Heart right ventricle (tissue), 16 donors: ENCODE data around the gene SHC1. TPM values are rescaled to one million over a fixed set of nuclear protein-coding genes. Genes with fewer than 3 reads are reported as not detected.

Experiments
- ATAC-seq, 8 donors: fragments of 200-7000 bp; cut with Tn5 transposase; one replicate each; pipeline ENCODE4 v1.9.1; 2020; ENCODE audit warnings: mild to moderate bottlenecking in 8 of 8, moderate library complexity in 8 of 8, moderate number of reproducible peaks in 1 of 8
- DNase-seq, 2 donors: peaks; one replicate each; pipeline ENCODE4 v3.0.0-alpha.2; 2020
- H3K27ac ChIP-seq, 10 donors: fragments of 200-600 bp; sonication (generic) in 2 of 10; one replicate each; pipeline versions ENCODE4 v1.5.0 to v1.8.0; 2020 to 2022; ENCODE audit warnings: mild to moderate bottlenecking in 3 of 10
- H3K27me3 ChIP-seq, 7 donors: fragments of 200-600 bp; one replicate each; pipeline ENCODE4 v1.8.0; 2021 to 2022; ENCODE audit warnings: mild to moderate bottlenecking in 2 of 7
- H3K36me3 ChIP-seq, 9 donors: fragments of 200-600 bp; sonication (generic) in 1 of 9; one replicate each; pipeline versions ENCODE4 v1.5.0 to v1.8.0; 2020 to 2022; ENCODE audit warnings: mild to moderate bottlenecking in 2 of 9
- H3K4me1 ChIP-seq, 9 donors: fragments of 200-600 bp; sonication (generic) in 1 of 9; one replicate each; pipeline versions ENCODE4 v1.5.0 to v1.8.0; 2020 to 2022; ENCODE audit warnings: mild to moderate bottlenecking in 4 of 9
- H3K4me3 ChIP-seq, 10 donors: fragments of 200-600 bp; sonication (generic) in 2 of 10; one replicate each; pipeline versions ENCODE4 v1.5.0 to v1.8.0; 2020 to 2022; ENCODE audit warnings: mild to moderate bottlenecking in 7 of 10, moderate library complexity in 2 of 10
- H3K9me3 ChIP-seq, 11 donors: fragments of 200-600 bp in 10 of 11; sonication (generic) in 2 of 11; one replicate each; pipeline versions ENCODE4 v1.5.0 to v1.8.0; 2013 to 2022; ENCODE audit warnings: mild to moderate bottlenecking in 2 of 11, control low read depth in 1 of 11, moderate library complexity in 1 of 11
- CTCF ChIP-seq, 9 donors: fragments of 200-600 bp; sonication (generic) in 2 of 9; IDR thresholded peaks; one replicate each; pipeline versions ENCODE4 v1.5.0 to v1.8.0; 2021 to 2022; ENCODE audit warnings: antibody characterized with exemption in 9 of 9, mild to moderate bottlenecking in 5 of 9, moderate library complexity in 1 of 9
- WGBS, 2 donors: extraction: QIAGEN DNeasy Blood & Tissue Kit; methylation state at CpG; one replicate each; pipeline ENCODE4 v1.1.7; 2013; ENCODE audit warnings: inconsistent platforms in 1 of 2; 5-methylcytosine and 5-hydroxymethylcytosine counted together
- intact Hi-C, 10 donors: fragments of 100-400 bp; cut with DNase I; formaldehyde crosslinking; loops; one replicate each; pipeline versions ENCODE4 v1.11.1 to v1.14.2; 2022
- polyA plus RNA-seq, 2 donors: library from polyadenylated mRNA; stranded (reverse); fragments of 200-250 nt; gene quantifications; one replicate each; pipeline ENCODE4 v1.2.3, GENCODE V29; 2013
- total RNA-seq, 10 donors: library from RNA; stranded (reverse); fragmentation: NEBNext Ultra II Directional in 3 of 10; extraction: Animal tissue kit (Norgen Biotek cat#: 25700) in 3 of 10; gene quantifications; one replicate each; pipeline versions ENCODE4 v1.2.1 to v1.2.4, GENCODE V29; 2021 to 2023
- donor health status: Arrhythmogenic right ventricular cardiomyopathy.
- donor health status: ischemic (EF 13 %, LVEDD 7.1; RV severe dilation, severe dysfunction).
- donor health status: healthy with polysubstance abuse.
- donor health status: DM: no; HTN: yes; CAD: no.
- donor health status: DM: no; HTN: no; CAD: no.
- donor health status: ischemic (EF 25% LVEDD 6.9; RV normal size, moderate dysfunction).
- donor health status: ischemic (EF 25% LVEDD 5.7; RV mildly dilated, moderate dysfunction).
- donor health status: healthy.
- donor health status: DM: yes; HTN: yes; CAD: no.
- donor health status: Ischemic cardiomyopathy.
- donor health status: ischemic (EF 35%, LVEDD 5.7; RV mildly dilated, moderate dysfunction).
- donor health status: nonischemic (EF 11% LVEDD 7.7; RV severe dilation, severe dysfunction).
- donor health status: DM: yes; HTN: yes; CAD: no.
- donor health status: PGD.
- donor health status: ischemic (EF 29% LVEDD 5.4; RV normal size, mild dysfunction).
- donor health status: nonischemic (EF 23%, LVEDD 6.1; RV moderate dilation, normal function).

The SHC1 gene
- total and polyA plus RNA-seq, 12 donors = 35.6 to 95.7 (median 57.7) TPM

- TF ChIP-seq CTCF (IDR thresholded peaks at IDR 0.05) = peak; percentile 41 to 80 (median 62)
- Histone ChIP-seq H3K27me3 (no peaks in the 10 kb centered on the region), H3K36me3 (peaks cover 0 to 61% (median 42%) of the 10 kb centered on the region in 9 donors), H3K9me3 (no peaks in the 10 kb centered on the region), H3K4me1 (peaks cover 14 to 49% (median 33%) of the 10 kb centered on the region in 9 donors), H3K27ac (peak within 1 kb of the TSS; percentile 96 to 100 (median 99)), H3K4me3 (peak within 1 kb of the TSS; percentile 81 to 99 (median 90))
- intact Hi-C loops = loop anchor here in 7 of 10 donors (2.0 to 5.0 kb wide), 4 partner anchors 36 to 56 kb away; partner anchors contain the start of gene ZBTB7B (in 1 of the 7)
- 0% methylated on average over 71 to 93 of the region's 93 CpGs for WGBS, 2 donors
- ATAC-seq = peak; percentile 84 to 90 (median 86)
- peak; percentile 83 to 84 for DNase-seq
These were observed 9.1 kb downstream of the SHC1 start, which contains the start of gene PYGO2 for GRCh38 chr1:154961207-154962155. TSS of gene PYGO2 (minus strand) at chr1:154961782. CDS start at chr1:154961576, 206 bp downstream.

GRCh38 chr1:154960446-154961136 is 10.0 kb downstream of the SHC1 start:
- peaks cover 15 to 48% (median 36%) of the 10 kb centered on the region in 9 donors for H3K4me1 ChIP-seq
- no peak for ATAC-seq
- H3K36me3 ChIP-seq = peaks cover 0 to 52% (median 33%) of the 10 kb centered on the region in 9 donors
- H3K4me3 ChIP-seq = peak overlapping the region; percentile 81 to 99 (median 90)
- TF ChIP-seq CTCF (IDR thresholded peaks at IDR 0.05) = no peak
- no peaks in the 10 kb centered on the region for H3K9me3 ChIP-seq
- no peaks in the 10 kb centered on the region for H3K27me3 ChIP-seq
- intact Hi-C loops = loop anchor here in 7 of 10 donors (2.0 to 5.0 kb wide), 4 partner anchors 37 to 57 kb away; partner anchors contain the start of gene ZBTB7B (in 1 of the 7)
- WGBS, 2 donors = 35 to 36% methylated on average over 10 of the region's 10 CpGs
- H3K27ac ChIP-seq = peak overlapping the region; percentile 96 to 100 (median 99)
- DNase-seq = no peak

GRCh38 chr1:154959426-154959780 is 11.1 kb downstream of the SHC1 start:
- intact Hi-C loops = loop anchor here in 3 of 10 donors (5.0 to 10.0 kb wide), 3 partner anchors 55 to 93 kb away; partner anchors contain the start of gene ADAM15 (in 1 of the 3)
- DNase-seq = no peak
- TF ChIP-seq CTCF (IDR thresholded peaks at IDR 0.05) = no peak
- Histone ChIP-seq H3K36me3 (peaks cover 0 to 40% (median 24%) of the 10 kb centered on the region in 9 donors), H3K27me3 (no peaks in the 10 kb centered on the region), H3K9me3 (no peaks in the 10 kb centered on the region), H3K4me1 (peaks cover 20 to 60% (median 48%) of the 10 kb centered on the region in 9 donors), H3K27ac (no peak overlapping the region), H3K4me3 (no peak overlapping the region)
- ATAC-seq = no peak
- 86 to 94% methylated on average over 7 of the region's 7 CpGs for WGBS, 2 donors
